Measurements from ENCODE around the gene TOGARAM2.
A peak's percentile ranks its signal among the peaks of the same experiment; 100 is the strongest.

Gene TOGARAM2

DNA sequence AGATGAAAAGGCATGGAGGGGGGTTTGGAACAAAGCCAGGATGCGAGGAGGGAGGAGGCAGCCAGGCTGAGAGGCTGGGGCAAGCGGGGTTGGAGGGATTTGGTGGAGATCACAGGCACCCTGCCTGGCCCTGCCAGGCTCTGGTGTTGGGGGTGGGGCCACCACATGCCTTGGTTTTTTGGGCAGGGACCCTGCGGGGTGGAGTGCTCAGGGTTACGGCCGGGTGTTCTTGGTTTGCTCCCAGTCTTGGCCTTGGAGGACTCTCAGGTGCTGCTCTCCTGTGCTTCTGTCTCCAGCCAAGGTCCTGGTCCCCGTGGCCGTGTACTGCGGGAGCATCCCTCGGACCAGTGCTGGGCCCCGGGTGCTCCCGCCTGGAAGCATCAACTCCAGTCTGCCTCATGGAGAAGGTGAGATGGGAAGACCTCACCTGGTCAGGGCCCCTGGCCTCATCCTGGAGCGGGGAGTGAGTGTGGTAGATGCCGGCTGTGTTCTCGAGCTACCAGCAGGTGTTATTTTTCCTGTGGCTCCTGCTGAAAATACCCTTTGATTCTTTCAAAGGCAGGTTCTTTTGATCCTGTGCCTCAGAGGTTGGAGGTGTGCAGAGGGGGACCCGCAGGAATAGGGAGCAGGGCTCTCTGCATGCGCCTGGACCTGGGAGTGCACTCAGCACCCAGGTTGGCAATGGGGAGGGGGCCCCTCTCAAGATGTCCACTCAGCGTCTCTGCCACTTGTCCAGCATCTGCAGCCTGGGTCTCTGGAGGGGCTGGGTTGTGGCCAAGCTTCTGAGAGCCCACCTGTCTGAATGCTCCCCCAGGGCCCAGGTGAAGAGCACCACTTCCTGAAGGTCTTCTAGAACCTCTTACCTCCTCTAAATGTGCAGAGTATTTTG, 17.0 kb downstream of the TOGARAM2 start:
- no peak for DNase-seq (ENCODE audit: low read depth in 2 of 2)

DNA sequence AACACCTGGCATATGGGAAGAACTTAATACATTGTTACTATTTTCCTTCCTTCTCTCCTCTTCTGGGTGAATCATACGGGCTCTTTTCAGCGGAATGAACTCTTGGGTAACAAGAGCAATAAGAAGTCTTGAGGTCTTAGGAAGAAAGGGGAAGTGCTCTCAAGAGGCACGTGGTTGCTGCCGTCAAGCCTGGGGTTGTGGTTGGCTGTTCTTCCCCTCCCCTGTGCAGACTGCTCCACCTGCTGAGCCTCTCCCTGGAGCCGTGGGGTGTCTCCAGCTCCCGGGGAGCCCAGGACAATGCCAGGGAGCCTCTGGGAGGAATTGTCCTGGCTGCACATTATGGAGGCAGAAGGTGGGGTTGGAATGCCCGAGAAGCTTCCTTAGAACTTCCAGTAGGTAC, 19.4 kb downstream of the TOGARAM2 start:
- no peak for DNase-seq (ENCODE audit: low read depth in 2 of 2)

DNA sequence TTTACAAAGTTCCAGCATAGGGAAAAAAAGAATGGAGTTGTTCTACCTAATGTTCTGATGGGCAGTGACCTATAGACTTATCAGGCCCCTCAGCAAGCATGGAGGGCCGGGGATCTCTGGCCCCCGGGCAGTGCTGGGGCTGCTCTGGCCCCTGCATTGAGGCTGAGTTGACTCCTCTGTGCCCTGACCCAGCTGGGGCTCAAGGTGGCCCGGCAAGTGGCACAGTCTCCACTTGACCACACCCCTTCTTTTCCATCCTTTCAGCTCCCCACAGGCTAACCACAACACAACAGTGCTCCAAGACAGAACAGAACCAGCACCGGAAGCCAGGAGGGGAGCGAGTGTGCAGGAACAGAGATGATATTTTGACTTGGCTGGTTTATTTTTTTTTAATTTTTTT, 19.9 kb downstream of the TOGARAM2 start:
- no peak for DNase-seq (ENCODE audit: low read depth in 2 of 2)

DNA sequence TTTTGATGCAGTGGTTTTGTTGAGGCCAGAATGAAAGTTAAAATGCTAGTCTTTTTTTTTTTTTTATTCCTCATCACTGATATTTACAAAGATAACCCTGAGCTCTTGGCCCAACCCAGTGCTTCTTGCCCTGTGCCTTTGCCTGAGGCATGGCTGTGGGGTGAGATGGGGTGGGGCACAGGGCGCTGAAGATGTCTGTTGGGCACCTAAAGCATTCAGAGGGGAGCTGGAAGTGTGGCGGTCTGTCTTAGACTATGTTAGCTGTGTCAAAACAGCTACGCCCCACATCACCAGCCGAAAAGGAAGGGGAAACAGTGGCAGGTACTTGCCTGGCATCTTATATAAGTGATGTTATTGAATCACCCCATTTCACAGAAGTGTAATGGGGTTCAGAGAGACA, 20.7 kb downstream of the TOGARAM2 start:
- no peak for DNase-seq (ENCODE audit: low read depth in 2 of 2)

DNA sequence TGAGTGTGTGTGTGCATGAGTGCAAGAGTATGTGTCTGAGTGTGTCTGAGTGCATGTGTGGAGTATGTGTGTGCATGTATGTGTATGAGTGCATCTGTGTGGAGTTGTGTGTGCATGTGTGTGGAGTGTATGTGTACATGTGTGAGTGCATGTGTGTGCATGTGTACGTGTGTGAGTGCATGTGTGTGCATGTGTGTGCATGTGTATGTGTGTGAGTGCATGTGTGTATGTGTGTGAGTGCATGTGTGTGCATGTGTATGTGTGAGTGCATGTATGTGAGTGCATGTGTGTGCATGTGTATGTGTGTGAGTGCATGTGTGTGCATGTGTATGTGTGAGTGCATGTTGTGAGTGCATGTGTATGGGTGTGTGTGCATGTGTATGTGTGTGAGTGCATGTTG, 23.7 kb downstream of the TOGARAM2 start:
- no peak for DNase-seq (ENCODE audit: low read depth in 2 of 2)

DNA sequence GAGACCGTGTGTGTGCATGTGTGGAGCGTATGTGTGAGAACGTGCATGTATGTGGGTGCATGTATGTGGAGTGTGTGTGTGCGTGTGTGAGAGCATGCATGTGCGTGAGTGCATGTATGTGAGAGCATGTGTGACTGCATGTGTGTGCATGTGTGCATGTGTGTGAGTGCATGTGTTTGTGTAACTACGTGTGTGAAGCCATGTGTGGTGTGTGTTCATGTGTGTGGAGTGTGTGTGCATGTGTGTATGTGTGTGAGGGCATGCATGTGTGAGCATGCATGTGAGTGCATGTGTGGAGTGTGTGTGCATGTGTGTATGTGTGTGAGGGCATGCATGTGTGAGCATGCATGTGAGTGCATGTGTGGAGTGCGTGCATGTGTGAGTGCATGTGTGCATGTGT, 24.2 kb downstream of the TOGARAM2 start:
- DNase-seq (ENCODE audit: low read depth in 2 of 2): no peak

- DNase-seq (ENCODE audit: low read depth in 2 of 2): no peak
Observed at GRCh38 chr2:29006092-29006979, 25.2 kb downstream of the TOGARAM2 start.

- no peak for DNase-seq (ENCODE audit: low read depth in 2 of 2)
Observed at GRCh38 chr2:29006980-29007301, 25.8 kb downstream of the TOGARAM2 start.

- DNase-seq (ENCODE audit: low read depth in 2 of 2): no peak
Observed at GRCh38 chr2:29009270-29009669, 28.2 kb downstream of the TOGARAM2 start.

- DNase-seq (ENCODE audit: low read depth in 2 of 2): no peak
Observed at GRCh38 chr2:29009711-29010677, 28.9 kb downstream of the TOGARAM2 start.

DNA sequence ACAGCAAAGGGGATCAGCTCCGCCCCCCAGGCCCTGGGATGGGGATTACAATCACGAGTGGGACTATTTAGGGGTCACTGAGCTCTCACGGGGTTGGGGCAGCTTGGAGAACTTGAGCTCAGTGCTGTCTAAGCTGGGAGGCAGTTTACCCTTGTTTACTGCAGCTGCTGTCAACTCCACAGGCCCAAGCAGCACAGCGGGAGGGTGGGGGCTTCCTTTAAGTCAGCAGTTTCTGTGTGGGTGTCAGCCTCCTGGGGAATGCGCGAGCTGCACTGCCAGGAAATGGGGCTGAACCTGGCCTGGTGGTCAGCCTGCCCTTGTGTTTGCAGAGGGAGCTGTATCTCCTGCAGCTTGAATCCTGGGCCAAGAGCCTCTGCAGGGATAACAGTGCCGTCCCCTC, 29.8 kb downstream of the TOGARAM2 start:
- no peak for DNase-seq (ENCODE audit: low read depth in 2 of 2)

DNA sequence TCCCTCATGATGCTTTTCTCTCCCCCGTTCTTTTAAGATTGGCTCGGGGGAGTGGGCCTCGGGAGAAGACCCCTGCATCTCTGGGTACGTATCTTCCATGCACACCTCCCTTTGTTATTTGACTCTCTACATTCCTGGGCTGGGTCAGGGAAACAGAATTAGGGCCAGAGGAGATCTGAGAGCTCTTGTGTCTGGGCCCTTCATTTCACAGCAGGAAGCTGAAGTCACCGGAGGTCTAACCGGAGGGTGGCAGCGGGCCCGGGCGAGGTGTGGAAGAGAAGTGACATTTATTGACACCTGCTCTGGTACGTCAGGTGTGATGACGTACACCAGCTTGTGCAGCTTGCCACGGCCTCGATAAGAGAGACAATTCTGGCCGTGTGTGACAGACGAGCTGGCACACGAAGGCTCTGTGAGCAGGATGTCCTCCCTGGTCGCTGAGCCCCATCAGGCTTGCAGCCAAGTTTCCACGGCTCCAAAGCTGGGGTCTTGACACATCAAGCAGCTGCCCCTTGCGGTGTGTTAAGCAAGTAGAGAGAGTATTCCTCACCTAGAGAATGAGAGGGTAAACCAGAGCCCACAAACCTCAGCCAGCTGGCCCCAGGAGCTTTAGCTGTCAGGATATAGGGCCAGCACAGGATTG, 30.4 kb downstream of the TOGARAM2 start:
- peak in 1 of 2 experiments; percentile 24 for DNase-seq (ENCODE audit: low read depth in 2 of 2)

- no peak for DNase-seq (ENCODE audit: low read depth in 2 of 2)
Observed at GRCh38 chr2:29012211-29012681, 31.1 kb downstream of the TOGARAM2 start.

GRCh38 chr2:29013057-29013780, 32.1 kb downstream of the TOGARAM2 start:
- no peak for DNase-seq (ENCODE audit: low read depth in 2 of 2)

DNA sequence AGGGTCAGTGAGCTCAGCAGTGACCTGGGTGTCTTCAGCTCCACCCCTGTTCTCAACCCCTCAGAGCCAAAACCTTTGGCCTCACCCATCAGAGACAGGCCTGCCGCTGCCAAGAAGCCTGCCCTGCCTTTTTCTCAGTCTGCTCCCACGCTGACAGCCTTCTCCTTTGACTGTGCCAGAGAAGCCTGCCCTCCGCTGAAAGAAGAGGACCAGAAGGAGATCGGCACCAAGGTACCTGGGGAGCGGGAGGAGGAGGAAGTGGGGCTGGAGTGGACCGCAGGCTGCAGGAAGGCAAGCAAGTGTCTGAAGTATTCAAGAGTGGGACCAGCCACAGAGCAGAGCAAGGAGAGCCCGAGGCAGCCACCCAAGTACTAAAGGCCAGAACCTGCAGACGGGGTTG, 33.2 kb downstream of the TOGARAM2 start:
- peak in 1 of 2 experiments; percentile 22 for DNase-seq (ENCODE audit: low read depth in 2 of 2)

GRCh38 chr2:29014811-29015421, 33.8 kb downstream of the TOGARAM2 start:
- DNase-seq (ENCODE audit: low read depth in 2 of 2): peak; percentile 39 to 53

DNA sequence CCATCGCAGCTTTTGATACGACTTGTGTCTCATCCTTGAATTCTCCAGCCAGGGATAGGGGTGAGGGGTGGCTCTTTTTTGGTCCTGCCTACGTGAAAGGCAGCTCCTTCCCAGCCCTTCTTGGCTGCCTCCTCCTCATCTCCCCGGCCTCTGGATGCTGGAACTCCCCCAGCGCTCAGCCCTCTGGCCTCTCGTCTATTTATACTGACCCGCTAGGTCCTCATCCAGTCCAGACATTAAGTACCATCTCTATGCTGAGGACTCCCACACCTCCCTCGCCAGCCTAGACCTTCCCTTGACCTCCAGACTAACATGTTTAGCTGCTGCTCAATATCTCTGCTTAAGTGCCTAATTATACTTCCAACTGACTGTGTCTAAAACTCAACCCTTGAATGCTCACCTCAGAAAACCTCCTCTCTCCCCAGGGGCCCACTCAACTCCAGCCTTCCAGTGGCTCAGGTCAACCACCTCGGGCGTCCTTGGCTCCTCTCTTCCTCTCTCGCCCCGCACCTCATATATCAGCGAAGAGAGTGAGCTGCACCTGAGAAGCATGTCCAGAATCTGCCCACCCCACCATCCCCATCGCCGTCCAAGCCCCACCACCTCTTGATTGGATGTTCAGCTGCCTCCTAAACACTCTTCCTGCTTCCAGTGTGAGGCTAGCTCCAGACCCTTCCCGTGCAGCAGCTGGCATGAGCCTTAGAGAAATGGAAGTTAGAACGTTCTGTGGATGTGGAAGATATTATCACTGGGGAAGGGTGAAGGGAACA, 34.8 kb downstream of the TOGARAM2 start:
- no peak for DNase-seq (ENCODE audit: low read depth in 2 of 2)

DNA sequence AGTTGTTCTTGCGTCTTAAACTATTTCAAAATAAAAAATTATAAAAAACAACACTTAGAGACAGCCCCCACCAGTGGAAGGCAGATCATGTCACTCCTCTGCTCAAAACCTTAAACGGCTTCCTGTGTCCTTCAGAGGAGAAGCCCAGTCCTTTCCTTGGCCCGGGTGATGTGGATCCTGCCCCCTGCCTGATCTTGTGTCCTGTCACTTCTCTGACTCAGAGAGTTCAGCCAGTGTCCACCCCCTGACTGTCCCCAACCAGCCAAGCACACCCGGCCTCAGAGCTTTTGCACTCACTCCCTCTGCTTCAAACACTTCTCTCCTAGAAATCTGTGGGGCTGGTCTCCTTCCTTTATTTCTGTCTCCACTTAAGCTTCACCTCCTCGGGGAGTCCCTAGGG, 35.4 kb downstream of the TOGARAM2 start:
- DNase-seq (ENCODE audit: low read depth in 2 of 2): no peak
